ENCODE measurements around the gene TIMM44.
A peak's percentile ranks its signal among the peaks of the same experiment; 100 is the strongest.

Gene TIMM44, protein sequence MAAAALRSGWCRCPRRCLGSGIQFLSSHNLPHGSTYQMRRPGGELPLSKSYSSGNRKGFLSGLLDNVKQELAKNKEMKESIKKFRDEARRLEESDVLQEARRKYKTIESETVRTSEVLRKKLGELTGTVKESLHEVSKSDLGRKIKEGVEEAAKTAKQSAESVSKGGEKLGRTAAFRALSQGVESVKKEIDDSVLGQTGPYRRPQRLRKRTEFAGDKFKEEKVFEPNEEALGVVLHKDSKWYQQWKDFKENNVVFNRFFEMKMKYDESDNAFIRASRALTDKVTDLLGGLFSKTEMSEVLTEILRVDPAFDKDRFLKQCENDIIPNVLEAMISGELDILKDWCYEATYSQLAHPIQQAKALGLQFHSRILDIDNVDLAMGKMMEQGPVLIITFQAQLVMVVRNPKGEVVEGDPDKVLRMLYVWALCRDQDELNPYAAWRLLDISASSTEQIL

DNA sequence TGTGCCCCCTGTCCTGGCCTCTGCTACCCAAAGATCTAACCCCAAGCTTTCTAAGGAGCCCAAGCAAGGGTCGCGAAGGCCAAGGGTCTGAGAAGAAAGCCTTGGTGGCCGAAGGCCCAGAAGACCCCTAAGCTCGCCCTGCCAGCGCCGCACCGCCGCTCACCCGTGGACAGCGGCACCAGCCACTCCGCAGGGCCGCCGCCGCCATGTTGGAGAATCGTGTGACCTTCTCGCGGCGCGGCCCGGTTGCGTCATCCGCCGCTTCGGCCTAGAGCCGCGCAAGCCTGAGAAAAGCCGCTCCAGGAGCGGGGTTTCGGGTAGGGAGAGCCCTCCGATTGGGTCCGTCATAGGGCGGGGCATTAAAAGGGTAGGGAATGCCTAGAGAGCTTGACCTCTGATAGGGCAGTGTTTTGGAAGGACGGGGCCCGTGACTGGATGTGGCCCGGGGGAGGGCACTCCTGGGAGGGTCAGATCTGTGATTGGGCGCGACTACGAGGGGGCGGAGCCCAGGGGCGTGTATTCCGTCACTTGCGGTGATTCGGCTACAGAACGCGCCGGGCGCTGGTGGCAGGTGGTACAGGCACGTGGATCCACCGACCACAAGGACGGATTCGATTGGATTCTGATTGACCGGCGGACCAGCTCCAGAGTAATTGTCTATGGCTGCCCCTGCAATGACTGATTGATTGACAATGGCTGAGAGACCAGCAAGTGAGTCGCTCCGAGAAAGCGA, at the start of gene TIMM44:
TIMM44 (minus strand) TSS at position 223 of the 733 bp plus-strand sequence; CDS start at position 208, 15 bp downstream.
- peak; percentile 95 for DNase-seq (ENCODE audit: low spot score)

DNA sequence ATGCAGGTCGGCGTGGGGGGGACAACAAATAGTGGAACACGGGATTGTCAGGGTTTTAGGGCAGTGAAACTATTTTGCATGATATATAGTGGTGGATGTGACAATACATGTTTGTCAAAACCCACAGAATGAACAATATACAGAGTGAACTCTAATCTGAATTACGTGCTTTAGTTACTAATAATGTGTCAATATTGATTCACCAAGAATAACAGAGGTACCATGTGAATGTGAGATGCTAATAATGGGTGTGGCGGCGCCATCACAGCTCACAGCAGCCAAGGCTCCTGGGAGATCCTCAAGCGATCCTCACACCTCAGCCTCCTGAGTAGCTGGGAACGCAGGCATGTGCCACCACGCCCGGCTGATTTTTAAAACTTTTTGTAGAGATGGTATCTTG, 49.1 kb upstream of the TIMM44 start:
- DNase-seq (ENCODE audit: low spot score), result no peak

DNA sequence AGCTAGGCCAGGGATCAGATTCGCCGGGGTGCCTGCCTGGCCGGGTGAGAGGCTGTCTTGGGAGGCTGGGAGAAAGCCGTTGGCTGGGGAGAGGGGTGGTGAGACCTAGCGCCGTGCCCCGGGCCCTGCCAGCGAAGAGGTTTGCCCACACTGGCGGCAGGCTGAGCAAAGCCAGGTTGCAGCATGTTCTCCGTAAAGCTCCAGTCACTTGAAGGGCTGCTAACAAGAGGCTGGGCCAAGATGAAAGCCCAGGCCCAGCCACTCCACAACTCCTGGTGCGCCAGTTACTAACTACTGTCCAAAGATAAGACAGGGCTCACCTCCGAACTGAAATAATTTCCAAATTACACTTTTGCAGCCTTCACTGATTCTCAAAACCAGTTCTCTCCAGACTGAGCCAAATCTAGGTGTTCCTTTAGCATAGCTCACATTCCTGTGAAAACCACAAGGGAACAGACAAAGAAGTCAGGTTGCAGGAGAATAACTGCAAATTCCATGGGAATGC, 45.7 kb upstream of the TIMM44 start:
- DNase-seq (ENCODE audit: low spot score), result no peak

DNA sequence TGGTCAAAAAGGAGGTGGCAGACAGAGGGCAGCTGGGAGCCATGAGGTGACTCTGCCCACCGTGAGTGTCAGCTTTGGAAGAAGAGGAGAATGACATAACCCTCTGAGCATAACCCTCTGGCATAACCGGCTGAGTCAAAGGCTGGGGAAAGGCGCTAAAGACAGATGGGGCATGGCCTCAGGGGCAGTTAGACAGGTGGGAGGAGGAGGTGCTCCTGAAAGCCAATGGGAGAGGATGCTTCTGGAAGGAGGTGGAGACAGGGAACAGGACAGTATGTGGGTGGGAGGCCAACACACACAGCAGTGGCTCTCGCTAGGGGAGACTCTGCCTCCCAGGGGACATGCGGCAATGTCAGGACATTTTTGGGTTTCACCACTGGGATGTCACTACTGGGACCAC, 44.8 kb upstream of the TIMM44 start:
- DNase-seq (ENCODE audit: low spot score), result no peak

DNA sequence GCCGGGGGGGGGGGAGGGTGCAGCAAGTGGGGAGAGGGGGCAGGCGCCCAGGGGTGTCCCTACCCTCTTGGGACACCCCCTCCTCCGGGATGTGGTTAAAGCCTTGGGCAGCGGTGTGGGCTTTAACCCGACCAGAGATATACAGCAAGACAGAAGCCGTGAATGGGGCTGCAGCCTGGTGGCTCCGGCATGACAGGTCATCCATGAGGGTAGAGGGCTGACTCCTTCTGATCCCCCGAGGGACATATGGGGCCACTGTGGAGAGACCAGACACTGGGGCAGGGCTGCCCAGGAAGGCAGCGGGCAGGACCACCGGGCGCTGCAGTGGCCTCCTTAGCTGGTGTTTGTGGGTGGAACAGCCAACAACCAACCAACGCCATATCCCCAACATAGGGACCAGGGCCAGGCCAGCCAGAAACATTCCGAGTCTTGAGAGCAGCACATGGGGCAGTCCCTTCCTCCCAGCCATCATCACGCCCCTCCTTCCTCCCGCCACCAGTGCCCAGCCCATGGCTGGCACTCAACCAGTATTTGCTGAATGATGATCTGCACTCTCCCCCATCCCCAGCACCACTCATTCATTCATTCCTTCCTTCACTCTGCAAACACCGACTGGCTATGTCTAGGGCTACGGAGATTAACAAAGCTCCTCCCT, 43.8 kb upstream of the TIMM44 start:
- no peak for DNase-seq (ENCODE audit: low spot score)

DNA sequence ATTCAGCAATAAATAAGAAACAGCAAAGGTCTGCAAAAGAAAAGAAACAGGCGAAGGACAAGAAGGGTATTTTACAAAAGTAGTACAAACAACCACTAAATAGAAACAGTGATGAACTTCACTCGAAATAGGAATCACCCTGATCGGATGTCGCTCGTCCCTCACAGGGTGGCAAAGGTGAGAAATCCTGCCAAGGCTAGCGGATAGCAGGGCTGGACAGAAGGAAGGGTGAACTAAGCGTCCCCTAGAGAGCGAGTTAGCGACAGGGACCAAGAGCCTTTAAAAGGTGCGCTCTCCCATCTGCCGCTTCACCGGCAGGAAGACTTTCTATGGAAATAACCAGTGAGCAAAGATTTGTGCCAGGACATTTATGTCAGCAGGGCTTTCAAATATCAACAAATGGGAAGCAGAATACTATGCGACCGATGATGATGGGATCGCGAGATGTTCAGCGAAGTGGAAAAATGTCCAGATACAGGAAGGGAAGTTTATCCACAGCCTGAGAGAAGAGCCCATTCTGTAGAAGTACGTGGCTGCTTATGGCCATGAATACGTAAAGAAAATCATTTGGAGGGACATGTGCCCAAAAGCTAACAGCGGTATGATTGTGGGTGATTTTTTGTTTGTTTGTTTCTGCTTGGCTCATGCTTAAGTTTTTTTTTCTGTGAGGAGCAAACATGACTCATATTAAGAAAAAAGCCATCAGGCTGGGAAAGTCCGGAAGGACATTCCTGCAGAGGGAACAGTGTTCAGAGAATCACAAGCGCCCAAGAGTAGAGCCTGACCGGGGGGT, 43.1 kb upstream of the TIMM44 start:
- peak; percentile 23 for DNase-seq (ENCODE audit: low spot score)

DNA sequence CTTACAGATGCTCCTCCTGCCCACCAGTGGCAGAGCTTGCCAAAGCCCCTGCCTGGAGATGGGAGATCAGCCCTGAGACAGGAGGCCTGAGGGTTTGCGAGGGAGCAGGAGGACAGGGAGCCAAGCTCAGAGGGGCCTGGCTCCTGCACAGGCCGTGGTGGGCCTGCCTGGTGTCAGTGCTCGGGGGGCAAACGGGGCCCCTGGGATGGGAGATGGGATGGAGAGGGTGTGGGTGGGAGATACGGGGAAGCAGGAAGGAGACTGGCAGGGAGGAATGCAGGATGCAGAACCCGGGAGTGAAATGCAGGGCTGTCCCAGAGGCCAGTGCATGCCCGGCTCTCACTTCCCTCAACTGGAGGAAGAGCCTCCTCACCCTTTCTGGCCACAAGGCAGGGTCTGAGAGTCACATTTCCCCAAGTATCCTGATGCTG, 42.0 kb upstream of the TIMM44 start:
- no peak for DNase-seq (ENCODE audit: low spot score)

DNA sequence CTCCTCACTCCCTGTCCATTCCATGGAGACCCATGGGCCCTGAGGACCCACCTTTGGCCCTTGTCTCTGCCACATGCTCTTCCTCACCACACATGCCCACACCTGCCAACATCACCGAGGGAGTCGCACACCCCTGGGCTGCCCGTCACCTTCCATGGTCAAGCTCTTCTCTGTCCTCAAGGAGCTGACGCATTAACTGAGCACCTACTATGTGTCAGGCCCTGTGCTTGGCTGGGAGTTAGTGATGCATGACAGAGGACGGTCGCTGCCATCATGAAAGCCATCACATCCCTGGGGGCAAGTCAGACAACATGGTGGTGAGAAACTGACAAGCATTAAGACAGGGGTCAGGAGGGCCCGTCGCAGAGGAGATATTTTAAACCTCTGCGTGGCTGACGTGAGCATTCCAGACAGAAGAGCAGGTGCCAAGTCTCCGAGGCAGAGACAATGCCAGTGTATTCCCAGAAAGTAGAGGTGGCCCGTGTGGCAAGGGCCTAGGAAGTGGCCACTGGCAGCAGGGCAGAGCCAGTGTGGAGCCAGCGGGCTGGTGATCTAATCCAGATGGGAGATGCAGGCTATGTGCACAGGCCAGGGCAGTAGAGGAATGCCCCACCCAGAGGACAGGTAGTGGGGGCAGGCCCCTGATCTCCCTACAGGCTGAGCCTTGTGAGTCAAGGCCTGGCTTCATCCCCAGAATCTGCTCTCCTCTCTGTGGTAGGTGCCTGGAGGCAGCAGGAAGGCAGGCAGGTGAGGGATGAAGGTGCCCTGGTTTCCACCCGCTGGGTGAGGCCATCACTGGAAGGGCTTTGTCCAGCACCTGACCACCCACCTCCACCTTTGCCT, 40.8 kb upstream of the TIMM44 start:
- no peak for DNase-seq (ENCODE audit: low spot score)

DNA sequence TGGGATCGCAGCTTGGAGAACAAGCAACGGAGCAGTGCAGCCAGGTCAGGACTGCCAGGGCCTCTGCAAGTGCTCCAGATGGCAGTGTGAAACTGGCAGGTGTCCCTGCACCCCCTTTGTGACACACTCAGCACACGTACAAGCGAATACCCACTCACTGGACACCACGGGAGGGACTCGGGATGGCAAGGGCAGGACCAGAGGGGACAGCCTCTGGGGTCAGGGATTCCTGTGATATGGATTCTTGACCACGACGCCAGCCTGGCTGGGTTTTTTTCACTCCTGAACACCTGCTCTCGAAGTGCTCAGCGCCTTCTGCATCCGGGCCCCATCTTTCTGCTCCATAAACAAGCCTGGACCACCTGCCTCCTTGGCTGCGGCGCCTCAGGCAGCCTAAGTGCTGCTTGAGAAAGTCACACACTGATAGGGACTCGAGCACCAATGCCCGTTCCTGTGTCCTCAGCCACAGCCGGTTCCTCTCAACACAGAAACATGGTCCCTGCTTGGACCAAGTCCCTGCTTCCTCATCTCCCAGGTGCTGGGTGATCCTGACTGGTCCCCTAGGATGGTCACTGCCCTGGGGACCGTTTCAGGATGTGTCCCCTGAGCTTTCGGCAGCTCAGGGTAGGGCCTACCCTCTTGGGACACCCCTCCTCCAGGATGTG, 40.0 kb upstream of the TIMM44 start:
- no peak for DNase-seq (ENCODE audit: low spot score)

DNA sequence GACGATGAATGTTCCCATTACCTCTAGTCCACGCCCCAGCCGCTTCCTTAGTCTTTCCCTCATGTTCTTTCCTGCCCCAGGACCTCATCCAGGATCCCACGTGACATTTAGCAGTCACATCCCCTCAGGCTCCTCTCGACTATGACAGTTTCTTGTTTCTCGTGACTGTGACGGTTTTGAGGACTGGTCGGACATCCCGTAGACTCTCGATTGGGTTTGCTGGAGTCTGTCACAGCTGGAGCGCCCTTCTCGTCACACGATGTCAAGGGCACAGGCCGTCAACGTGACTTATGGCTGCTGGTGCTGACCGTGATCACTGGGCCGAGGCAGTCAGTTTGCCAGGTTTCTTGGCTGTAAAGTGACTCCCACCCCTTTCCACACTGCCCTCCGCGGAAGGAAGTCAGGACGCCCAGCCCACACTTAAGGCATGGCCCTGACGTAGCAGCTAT, 39.2 kb upstream of the TIMM44 start:
- no peak for DNase-seq (ENCODE audit: low spot score)

DNA sequence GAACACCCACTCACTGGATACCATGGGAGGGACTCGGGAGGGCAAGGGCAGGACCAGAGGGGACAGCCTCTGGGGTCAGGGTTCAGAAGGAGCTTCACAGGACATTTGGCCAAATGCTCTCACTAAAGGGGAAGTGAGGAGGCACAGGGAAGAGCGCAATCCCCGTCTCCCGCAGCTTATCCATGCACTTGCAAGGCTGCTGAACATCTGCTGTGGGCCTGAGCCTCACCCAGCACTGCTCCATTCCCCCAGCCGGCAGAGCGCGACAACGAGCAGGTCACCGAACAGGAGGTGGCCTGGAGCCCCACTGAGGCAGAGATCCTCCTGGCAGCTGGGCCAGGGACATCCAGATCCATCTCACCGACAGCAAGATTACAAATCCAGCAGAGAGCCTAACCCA, 38.6 kb upstream of the TIMM44 start:
- no peak for DNase-seq (ENCODE audit: low spot score)

DNA sequence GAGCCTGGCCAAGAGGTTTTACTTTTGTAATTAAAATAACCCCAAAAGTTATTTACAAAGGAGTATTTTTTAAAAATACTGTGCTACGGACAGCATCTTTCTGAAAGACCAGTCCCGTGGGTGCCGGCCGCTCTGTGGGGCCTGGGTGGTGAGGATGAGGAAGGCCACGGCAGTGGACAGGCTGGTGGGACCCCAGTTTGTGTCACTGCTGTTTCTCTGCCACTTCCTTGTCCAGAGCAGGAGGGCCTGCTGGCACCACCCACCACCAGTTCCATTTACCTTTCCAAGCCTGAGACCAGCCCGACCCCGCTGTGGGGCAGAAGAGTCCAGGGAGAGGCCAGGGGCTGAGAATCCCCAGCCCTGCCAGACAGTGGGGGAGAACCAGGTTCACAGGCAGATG, 38.2 kb upstream of the TIMM44 start:
- DNase-seq (ENCODE audit: low spot score), result no peak

DNA sequence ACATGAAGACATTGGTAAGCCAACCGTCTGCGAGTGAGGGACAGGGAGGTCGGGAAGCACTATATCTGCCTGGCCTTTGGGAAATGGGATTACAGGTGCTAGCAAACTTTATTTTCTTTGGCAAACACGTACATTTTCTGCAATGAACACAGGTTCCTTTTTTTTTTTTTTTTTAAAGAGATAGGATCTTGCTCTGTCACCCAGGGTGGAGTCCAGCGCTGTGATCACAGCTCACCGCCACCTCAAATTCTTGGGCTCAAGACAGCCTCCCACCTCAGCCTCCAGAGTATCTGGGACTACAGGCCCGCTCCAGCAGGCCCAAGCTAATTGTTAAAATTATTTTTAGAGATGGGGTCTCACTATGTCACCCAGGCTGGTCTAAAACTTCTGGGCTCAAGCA, 37.7 kb upstream of the TIMM44 start:
- no peak for DNase-seq (ENCODE audit: low spot score)

DNA sequence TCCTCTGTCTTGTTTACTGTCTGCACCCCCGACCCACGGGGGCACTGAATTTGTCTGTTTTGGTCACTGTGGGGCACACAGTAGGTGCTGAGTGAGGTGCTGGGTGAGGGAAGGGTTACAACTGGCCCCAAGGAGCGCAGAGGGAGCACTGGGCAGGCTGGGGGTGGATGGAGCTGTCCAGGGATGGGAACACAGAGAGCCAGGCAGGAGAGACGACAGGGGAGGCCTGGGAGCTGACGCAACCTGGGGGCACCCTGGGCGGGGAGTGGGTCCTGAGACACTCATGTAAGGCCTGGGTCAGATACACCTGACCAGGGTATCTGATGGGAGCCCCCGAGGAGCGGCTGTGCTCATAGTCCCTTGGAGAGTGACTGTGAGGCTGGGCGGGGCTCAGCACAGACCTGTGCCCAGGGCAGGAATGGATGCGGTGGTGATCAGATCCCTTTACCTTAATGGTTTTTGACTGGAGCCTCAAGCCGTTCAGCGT, 37.2 kb upstream of the TIMM44 start:
- no peak for DNase-seq (ENCODE audit: low spot score)

DNA sequence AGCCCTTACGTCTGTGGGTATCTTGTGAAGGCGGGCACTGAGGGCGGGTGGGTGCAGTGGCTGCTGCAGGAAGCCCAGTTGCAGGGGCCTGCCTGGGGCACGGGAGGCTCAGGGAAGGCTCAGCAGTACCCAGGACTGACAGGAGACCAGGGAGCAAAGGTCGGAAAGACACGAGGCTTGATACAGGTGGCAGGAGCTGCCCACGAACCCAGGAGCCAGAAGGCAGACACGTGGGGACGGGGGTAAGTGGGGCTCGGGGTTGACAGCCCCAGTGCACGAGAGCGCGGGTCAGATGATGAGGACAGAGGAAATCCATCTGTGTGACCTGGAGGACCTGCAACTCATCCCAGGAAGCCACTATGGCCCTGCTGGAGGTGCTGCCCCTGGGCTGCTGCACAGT, 36.7 kb upstream of the TIMM44 start:
- no peak for DNase-seq (ENCODE audit: low spot score)

DNA sequence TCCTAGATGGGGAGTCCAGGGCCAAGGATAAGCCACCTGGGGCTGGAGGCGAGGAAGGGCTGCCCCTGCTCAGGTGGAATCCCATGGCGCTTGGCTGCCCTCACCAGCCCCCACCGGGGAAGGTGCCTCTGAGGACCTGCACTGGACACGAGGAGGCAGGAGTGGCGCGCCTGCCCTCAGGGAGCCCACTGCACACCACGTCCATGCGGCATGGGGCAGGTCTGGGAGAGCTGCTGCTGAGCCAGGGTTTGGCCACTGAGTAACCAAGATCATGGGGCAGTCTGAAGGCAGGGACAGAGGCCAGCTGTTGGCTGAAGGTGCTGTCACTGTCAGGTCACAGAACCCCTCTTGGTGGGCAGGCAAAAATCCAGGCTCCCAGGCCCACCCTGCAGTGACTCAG, 36.1 kb upstream of the TIMM44 start:
- DNase-seq (ENCODE audit: low spot score), result no peak

DNA sequence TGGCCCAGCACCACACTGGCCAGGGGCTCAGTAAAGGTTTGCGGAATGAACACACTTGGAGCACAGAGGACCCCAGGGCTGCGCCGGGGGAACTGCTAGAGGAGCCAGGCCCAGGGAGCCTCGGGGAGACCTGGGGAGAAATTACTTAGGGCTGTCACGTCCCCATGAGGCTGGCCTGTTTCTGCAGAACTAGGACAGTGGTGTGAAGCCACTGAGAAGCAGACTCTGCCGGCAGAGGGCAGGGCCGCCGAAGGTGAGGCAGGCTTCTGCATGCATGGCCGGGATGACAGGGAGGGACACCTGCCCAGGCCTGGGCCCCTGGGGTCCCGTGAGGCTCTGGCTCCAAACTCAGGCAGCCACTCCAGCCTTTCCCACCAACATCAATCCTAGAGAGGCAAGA, 35.5 kb upstream of the TIMM44 start:
- no peak for DNase-seq (ENCODE audit: low spot score)

DNA sequence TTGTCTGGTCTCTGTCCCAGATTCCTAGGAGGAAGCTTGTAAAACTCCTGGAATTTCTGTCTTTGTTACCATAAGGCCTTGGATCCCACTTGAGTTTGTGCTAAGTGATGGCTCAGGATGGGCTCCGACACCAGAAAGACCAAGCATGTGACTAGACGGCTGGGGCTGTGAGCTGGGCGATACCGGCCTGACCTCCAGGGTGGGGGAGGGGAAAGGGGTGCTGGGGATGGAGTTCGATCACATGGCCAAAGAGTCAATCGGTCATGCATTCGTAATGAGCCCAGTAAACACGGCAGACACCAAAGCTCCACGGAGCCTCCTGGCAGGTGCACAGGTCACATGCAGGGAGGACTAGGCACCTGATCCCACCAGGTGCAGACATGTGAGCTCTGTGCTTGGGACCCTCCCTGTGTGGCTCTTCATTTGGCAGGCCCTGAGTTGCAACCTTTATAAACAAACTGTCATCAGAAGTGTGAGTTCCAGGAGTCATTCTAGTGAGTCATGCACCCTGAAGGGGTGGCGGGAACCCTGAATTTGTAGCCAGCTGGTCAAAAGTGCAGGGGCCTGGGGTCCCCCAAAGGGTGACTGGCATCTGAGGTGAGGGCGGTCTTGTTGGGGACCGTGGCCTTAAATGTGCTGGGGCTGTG, 34.8 kb upstream of the TIMM44 start:
- DNase-seq (ENCODE audit: low spot score), result no peak

DNA sequence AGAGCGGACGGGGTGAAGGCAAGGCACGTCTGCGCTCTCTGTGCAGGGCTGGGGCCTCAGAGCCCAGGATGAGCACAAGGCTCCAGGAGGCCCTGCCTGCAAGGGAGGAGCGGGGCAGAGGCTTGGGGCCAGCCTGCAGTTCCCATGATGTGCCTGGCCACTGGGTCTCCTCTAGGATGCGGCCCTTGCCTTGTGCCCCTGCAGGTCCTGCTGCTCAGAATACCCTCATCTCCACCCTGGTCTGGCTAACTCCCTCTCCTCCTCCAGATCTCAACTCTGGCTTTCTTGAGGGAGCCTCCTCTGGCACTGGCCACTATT, 34.2 kb upstream of the TIMM44 start:
- no peak for DNase-seq (ENCODE audit: low spot score)

All from COLO829 (cell line).